Prostate gland (tissue), 2 donors: ENCODE measurements around the gene MLC1. TPM values are rescaled to one million over a fixed set of nuclear protein-coding genes. Genes with fewer than 3 reads are reported as not detected.

Source experiments
- DNase-seq: peaks from one replicate; pipeline ENCODE4 v3.0.0-alpha.2; 2019; ENCODE audit warnings: low spot score
- H3K27ac ChIP-seq, 2 donors: fragments of 200-600 bp; sonication (generic); 2 replicates each; pipeline ENCODE4 v1.5.1; 2017 to 2019
- H3K27me3 ChIP-seq: fragments of 200-600 bp; sonication (generic); replicated peaks from 2 replicates; pipeline ENCODE4 v1.5.1; 2019; ENCODE audit not compliant: insufficient read depth
- H3K36me3 ChIP-seq, 2 donors: fragments of 200-600 bp; sonication (generic); 1 replicate in 1 of 2; 2 replicates in 1 of 2; pipeline versions ENCODE4 v1.5.1 to v1.8.1; 2017 to 2019
- H3K4me1 ChIP-seq: fragments of 200-600 bp; sonication (generic); replicated peaks from 2 replicates; pipeline ENCODE4 v1.5.1; 2019
- H3K4me3 ChIP-seq, 2 donors: fragments of 200-600 bp; sonication (generic); 2 replicates each; pipeline ENCODE4 v1.5.1; 2017 to 2019
- H3K9me3 ChIP-seq: fragments of 200-600 bp; sonication (generic); 2 replicates; pipeline ENCODE4 v1.5.1; 2017
- POLR2A ChIP-seq: fragments of 450-650 bp; IDR thresholded peaks from one replicate; pipeline ENCODE4 v1.6.1; 2016; ENCODE audit warnings: antibody characterized with exemption, mild to moderate bottlenecking
- POLR2AphosphoS5 ChIP-seq: sonication (generic); formaldehyde crosslinking; IDR thresholded peaks from one replicate; pipeline ENCODE4 v1.6.1; 2017; ENCODE audit warnings: antibody characterized with exemption
- WGBS: methylation state at CpG from one replicate; pipeline ENCODE4 v1.1.5; 2018; 5-methylcytosine and 5-hydroxymethylcytosine counted together
- intact Hi-C: fragments of 100-400 bp; cut with DNase I; formaldehyde crosslinking; loops from one replicate; pipeline ENCODE4 v1.14.2; 2022
- total RNA-seq, 2 donors: library from RNA; depleted of rRNA; stranded (reverse); fragments of >200 nt; gene quantifications; one replicate each; pipeline ENCODE4 v1.1.0, GENCODE V29; 2016
- TF ChIP-seq, protein P1 (sequence below), 4 experiments: fragments of 200-600 bp in 2 of 4; fragments of 450-650 bp in 2 of 4; sonication (generic) in 2 of 4; IDR thresholded peaks; 1 replicate in 3 of 4; 2 replicates in 1 of 4; pipeline ENCODE4 v1.5.1; 2016 to 2019; ENCODE audit warnings: antibody characterized with exemption in 4 of 4, mild to moderate bottlenecking in 2 of 4, moderate library complexity in 2 of 4

Gene MLC1
- total RNA-seq, 2 donors from 2014 or later = 0.68 to 1.1 TPM

- 84% methylated on average over 42 of the region's 43 CpGs for WGBS
- H3K9me3 ChIP-seq = no peaks in the 10 kb centered on the region
- no peak overlapping the region for H3K27ac ChIP-seq
- H3K27me3 ChIP-seq = no peaks in the 10 kb centered on the region
- H3K4me1 ChIP-seq = peaks cover 4% of the 10 kb centered on the region
- H3K36me3 ChIP-seq = no peaks in the 10 kb centered on the region
- TF ChIP-seq, protein P1, sequence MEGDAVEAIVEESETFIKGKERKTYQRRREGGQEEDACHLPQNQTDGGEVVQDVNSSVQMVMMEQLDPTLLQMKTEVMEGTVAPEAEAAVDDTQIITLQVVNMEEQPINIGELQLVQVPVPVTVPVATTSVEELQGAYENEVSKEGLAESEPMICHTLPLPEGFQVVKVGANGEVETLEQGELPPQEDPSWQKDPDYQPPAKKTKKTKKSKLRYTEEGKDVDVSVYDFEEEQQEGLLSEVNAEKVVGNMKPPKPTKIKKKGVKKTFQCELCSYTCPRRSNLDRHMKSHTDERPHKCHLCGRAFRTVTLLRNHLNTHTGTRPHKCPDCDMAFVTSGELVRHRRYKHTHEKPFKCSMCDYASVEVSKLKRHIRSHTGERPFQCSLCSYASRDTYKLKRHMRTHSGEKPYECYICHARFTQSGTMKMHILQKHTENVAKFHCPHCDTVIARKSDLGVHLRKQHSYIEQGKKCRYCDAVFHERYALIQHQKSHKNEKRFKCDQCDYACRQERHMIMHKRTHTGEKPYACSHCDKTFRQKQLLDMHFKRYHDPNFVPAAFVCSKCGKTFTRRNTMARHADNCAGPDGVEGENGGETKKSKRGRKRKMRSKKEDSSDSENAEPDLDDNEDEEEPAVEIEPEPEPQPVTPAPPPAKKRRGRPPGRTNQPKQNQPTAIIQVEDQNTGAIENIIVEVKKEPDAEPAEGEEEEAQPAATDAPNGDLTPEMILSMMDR (IDR thresholded peaks at IDR 0.05) = no peak
- TF ChIP-seq POLR2A = no peak
- no peak for TF ChIP-seq POLR2AphosphoS5
- intact Hi-C loops = no loop called here
- H3K4me3 ChIP-seq = no peak overlapping the region
- no peak for DNase-seq
Measured at GRCh38 chr22:50034126-50035081, 50.8 kb downstream of the MLC1 start.

DNA sequence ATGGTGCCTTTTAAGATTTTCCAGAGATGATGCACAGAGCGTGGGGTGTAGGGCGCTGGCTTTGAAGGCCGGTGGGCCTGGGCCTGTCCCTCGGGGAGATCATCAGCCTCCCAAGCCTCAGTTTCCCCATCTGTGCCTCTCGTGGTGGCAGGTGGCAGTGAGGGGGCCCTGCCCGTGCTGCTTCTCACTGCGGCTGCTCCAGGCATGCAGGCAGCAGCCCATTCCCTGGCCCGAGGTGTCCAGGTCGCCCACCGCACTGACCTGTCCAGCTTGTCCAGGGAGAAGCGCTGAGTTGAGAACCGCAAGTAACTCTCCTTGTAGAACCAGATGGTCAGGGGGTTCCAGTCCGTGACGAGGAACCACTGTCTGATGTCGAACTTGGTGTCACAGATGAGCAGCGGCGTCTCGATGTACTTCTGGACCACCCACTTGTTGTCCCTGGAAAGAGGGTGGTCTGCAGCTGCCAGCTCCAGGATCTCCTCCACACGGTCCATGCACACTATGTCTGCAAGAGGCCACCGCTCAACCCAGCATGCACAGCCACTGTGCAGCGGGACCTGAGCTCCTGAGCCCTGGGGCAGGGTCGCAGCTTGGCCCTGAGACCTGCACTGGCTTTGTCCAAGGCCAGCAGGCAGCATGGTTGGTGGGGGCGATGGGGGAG, 52.2 kb downstream of the MLC1 start:
- no peaks in the 10 kb centered on the region for H3K27me3 ChIP-seq
- no peak overlapping the region for H3K4me3 ChIP-seq
- DNase-seq = no peak
- H3K36me3 ChIP-seq = no peaks in the 10 kb centered on the region
- no peak overlapping the region for H3K27ac ChIP-seq
- no peaks in the 10 kb centered on the region for H3K9me3 ChIP-seq
- 89% methylated on average over 22 of the region's 23 CpGs for WGBS
- intact Hi-C loops = no loop called here
- TF ChIP-seq, protein P1 (IDR thresholded peaks at IDR 0.05) = no peak
- no peak for TF ChIP-seq POLR2AphosphoS5
- H3K4me1 ChIP-seq = peaks cover 4% of the 10 kb centered on the region

- no peak overlapping the region for H3K27ac ChIP-seq
- H3K27me3 ChIP-seq = no peaks in the 10 kb centered on the region
- H3K4me1 ChIP-seq = peaks cover 4% of the 10 kb centered on the region
- H3K36me3 ChIP-seq = no peaks in the 10 kb centered on the region
- WGBS = 78% methylated on average over 24 of the region's 24 CpGs
- no peak overlapping the region for H3K4me3 ChIP-seq
- no peak for DNase-seq
- no peaks in the 10 kb centered on the region for H3K9me3 ChIP-seq
- TF ChIP-seq, protein P1 (IDR thresholded peaks at IDR 0.05) = no peak
- no peak for TF ChIP-seq POLR2A
- TF ChIP-seq POLR2AphosphoS5 = no peak
- intact Hi-C loops = no loop called here
Measured at GRCh38 chr22:50032109-50032871, 52.9 kb downstream of the MLC1 start.

DNA sequence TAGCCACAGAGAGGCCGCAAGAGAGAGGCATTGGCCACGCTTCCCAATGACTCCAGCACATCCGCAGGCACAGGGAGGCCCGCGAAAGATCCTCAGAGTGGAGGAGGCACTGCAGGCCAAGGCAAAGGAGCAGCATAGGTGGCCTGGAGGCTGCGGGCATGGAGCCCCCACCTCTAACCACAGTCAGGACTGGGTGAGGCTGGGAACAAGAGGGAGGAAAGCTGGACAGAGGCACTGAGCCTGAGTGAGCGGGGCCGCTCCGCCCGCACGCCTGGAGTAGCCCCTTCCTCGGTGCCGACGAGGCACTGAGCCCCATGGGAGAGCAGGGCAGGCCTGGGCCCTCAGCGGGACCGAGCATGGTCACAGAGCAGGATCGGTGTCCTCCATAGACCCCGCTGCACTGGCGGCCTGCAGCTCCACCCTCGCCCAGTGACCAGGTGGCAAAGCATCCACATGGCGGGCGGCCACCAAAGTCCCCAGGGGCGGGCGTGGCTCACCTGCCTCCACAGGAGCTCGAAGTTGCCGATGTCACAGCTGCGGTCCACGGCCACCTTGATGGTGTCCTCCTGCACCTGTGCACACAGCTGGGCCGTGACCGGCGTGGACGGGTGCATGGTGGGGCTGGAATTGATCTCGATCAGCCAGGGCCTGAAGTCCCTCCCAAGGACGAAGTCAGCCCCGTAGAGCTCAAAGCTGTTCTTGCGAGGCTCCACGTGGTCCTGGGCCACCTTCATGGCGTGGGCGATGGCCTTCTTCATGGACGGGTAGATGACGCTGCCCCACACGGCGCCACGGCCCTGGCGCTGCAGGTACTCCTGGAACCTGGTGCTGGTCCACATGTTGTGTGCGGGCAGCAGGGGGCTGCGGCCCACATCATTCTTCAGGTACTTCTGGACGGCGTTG, 53.8 kb downstream of the MLC1 start:
- no peaks in the 10 kb centered on the region for H3K27me3 ChIP-seq
- no peaks in the 10 kb centered on the region for H3K9me3 ChIP-seq
- 87% methylated on average over 30 of the region's 49 CpGs for WGBS
- H3K4me3 ChIP-seq = no peak overlapping the region
- TF ChIP-seq POLR2AphosphoS5 = no peak
- TF ChIP-seq, protein P1 (IDR thresholded peaks at IDR 0.05) = no peak
- TF ChIP-seq POLR2A = no peak
- H3K36me3 ChIP-seq = no peaks in the 10 kb centered on the region
- intact Hi-C loops = loop anchor here (2.0 kb wide), 1 partner anchor 101 kb away; no protein-coding TSS in a partner anchor
- peaks cover 4% of the 10 kb centered on the region for H3K4me1 ChIP-seq
- H3K27ac ChIP-seq = no peak overlapping the region
- DNase-seq = no peak
